Measurements from ENCODE around the gene C11orf65.
A peak's percentile ranks its signal among the peaks of the same experiment; 100 is the strongest.
"Not testable (repeated sequence)": the region's sequence is repeated elsewhere in the genome, so short reads cannot be mapped to it uniquely, and the experiment has no call there.

The C11orf65 gene

DNA sequence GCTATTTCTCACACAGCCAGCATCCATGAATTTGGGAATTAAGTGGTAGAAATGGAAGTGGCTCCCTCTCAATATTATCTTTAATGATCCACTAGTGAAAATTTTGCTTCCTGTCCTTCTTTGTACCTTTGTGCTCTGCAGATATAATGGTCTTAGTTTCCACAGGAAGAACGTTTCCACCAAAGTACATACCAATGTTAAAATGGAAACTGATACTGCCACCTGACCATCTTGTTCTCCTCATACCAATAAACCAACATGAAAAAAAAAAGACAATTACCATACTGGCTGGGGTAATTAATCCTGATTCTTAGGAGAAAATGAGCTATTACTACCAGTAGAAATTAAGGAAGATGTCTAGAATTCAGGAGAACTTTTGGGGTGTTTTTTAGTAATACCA is 32.3 kb downstream of the C11orf65 start:
- H3K4me1 Mint-ChIP-seq (ENCODE audit: low read depth in 2 of 2), result no peaks in the 10 kb centered on the region
- DNase-seq, result no peak
- H3K27ac Mint-ChIP-seq, result no peak overlapping the region

DNA sequence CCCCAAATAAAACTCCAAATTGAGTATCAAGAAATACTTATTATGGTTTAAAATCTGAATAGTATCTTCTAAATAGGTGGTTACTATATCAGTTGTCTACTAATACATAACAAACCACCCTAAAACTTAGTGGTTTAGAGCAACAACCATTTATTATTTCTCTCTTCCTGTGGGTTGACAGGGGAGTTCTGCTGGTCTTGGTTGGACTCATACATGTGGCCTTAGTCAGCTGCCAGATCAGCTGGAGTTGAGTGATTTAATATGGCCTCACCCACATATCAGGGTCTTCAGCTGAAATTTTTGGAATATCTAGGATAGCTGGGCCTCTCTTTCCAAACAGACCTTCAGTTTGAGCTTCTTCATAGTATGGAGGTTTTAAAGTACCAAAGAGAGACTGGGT is 34.5 kb downstream of the C11orf65 start:
- H3K36me3 Mint-ChIP-seq (ENCODE audit: insufficient read depth), result peaks cover 3% of the 10 kb centered on the region
- no peaks in the 10 kb centered on the region for H3K4me1 Mint-ChIP-seq (ENCODE audit: low read depth in 2 of 2)
- no peaks in the 10 kb centered on the region for H3K9me3 Mint-ChIP-seq
- peaks cover 0 to 29% of the 10 kb centered on the region in 2 donors for H3K27me3 Mint-ChIP-seq
- ATAC-seq (replicated peaks) (no peak), DNase-seq (no peak)
- no peak overlapping the region for H3K27ac Mint-ChIP-seq
- H3K4me3 Mint-ChIP-seq, result no peak overlapping the region

More for the DNA sequence above, 32.3 kb downstream of the C11orf65 start:
- no peaks in the 10 kb centered on the region for H3K9me3 Mint-ChIP-seq
- peaks cover 0 to 29% of the 10 kb centered on the region in 2 donors for H3K27me3 Mint-ChIP-seq
- no peak overlapping the region for H3K4me3 Mint-ChIP-seq
- H3K36me3 Mint-ChIP-seq (ENCODE audit: insufficient read depth), result peaks cover 3% of the 10 kb centered on the region
- no peak for ATAC-seq (replicated peaks)

DNA sequence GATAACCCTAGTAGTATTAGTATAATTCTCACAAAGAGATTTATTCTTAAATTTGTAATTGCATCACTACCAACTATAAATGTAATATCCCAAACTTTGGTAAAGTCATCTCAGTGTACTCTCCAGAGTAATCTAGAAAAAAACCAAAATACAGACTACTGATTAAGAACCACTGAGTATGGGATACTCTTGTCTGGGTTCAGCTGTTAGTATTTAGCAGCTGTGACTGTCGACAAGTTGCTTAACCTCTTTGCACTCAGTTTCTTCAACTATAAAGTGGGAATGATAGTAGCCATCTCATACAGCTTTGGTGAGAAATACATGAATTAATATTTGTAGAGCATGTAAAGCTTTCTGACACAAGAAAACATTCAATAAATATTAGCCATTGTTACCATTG is 35.3 kb downstream of the C11orf65 start:
- Mint-ChIP-seq H3K4me3 (no peak overlapping the region), H3K9me3 (no peaks in the 10 kb centered on the region), H3K27me3 (peaks cover 0 to 25% of the 10 kb centered on the region in 2 donors), H3K36me3 (ENCODE audit: insufficient read depth) (peaks cover 3% of the 10 kb centered on the region), H3K27ac (no peak overlapping the region), H3K4me1 (ENCODE audit: low read depth in 2 of 2) (no peaks in the 10 kb centered on the region)
- DNase-seq, result no peak
- no peak for ATAC-seq (replicated peaks)

DNA sequence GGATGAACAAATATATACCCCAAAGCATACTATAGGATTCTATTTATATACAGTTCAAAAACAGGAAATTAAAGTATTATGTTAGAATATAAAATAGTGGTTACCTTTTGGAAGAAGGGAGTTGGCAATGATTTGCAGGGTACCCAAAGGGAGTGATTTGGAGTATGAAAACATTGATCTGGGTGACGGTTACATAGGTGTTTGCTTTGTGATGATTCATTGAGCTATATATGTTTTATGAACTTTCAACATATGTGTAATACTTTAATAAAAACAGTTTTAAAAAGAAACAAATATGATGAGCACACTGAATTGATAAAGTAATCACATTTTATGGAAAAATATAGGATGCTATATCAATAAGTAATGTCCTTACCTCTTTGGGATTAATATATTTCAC is 36.0 kb downstream of the C11orf65 start:
- no peak overlapping the region for H3K4me3 Mint-ChIP-seq
- ATAC-seq (replicated peaks) (no peak), DNase-seq (no peak)
- peaks cover 3% of the 10 kb centered on the region for H3K36me3 Mint-ChIP-seq (ENCODE audit: insufficient read depth)
- H3K27ac Mint-ChIP-seq, result no peak overlapping the region
- H3K9me3 Mint-ChIP-seq, result no peaks in the 10 kb centered on the region
- no peaks in the 10 kb centered on the region for H3K4me1 Mint-ChIP-seq (ENCODE audit: low read depth in 2 of 2)
- H3K27me3 Mint-ChIP-seq, result peaks cover 0 to 19% of the 10 kb centered on the region in 2 donors

GRCh38 chr11:108417551-108417950 is 49.8 kb downstream of the C11orf65 start:
- not testable (repeated sequence) for H3K36me3 Mint-ChIP-seq (ENCODE audit: insufficient read depth); H3K27me3 Mint-ChIP-seq; H3K27ac Mint-ChIP-seq; H3K4me3 Mint-ChIP-seq; H3K4me1 Mint-ChIP-seq (ENCODE audit: low read depth in 2 of 2); ATAC-seq (replicated peaks); H3K9me3 Mint-ChIP-seq
- peak; percentile 20 to 41 (median 32) for DNase-seq

DNA sequence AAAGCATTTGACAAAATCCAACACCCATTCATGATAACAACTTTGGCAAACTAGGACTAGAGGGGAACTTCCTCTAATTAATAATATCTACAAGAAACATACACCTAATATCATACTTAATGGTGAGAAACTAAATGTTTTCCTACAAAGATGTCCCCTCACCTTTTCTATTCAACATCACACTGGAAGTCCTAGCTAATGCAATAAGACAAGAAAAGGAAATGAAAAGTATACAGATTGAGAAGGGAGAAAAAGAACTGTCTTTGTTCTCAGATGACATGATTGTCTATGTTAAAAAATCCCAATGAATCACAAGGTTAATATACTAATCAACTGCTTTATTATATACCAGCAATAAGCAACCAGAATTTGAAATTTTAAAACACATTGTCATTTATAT is 52.4 kb downstream of the C11orf65 start:
- no peak overlapping the region for H3K4me3 Mint-ChIP-seq
- no peaks in the 10 kb centered on the region for H3K4me1 Mint-ChIP-seq (ENCODE audit: low read depth in 2 of 2)
- H3K9me3 Mint-ChIP-seq, result no peaks in the 10 kb centered on the region
- no peak overlapping the region for H3K27ac Mint-ChIP-seq
- H3K27me3 Mint-ChIP-seq, result no peaks in the 10 kb centered on the region
- DNase-seq (no peak), ATAC-seq (replicated peaks) (no peak)
- no peaks in the 10 kb centered on the region for H3K36me3 Mint-ChIP-seq (ENCODE audit: insufficient read depth)

- no peaks in the 10 kb centered on the region for H3K4me1 Mint-ChIP-seq (ENCODE audit: low read depth in 2 of 2)
- H3K27ac Mint-ChIP-seq, result no peak overlapping the region
Measured at GRCh38 chr11:108405706-108406105, 61.6 kb downstream of the C11orf65 start.

GRCh38 chr11:108403052-108403451 is 64.3 kb downstream of the C11orf65 start:
- Mint-ChIP-seq H3K36me3 (ENCODE audit: insufficient read depth) (no peaks in the 10 kb centered on the region), H3K4me1 (ENCODE audit: low read depth in 2 of 2) (no peaks in the 10 kb centered on the region), H3K27ac (no peak overlapping the region), H3K9me3 (no peaks in the 10 kb centered on the region), H3K4me3 (no peak overlapping the region), H3K27me3 (no peaks in the 10 kb centered on the region)
- ATAC-seq (replicated peaks), result no peak
- no peak for DNase-seq

More at GRCh38 chr11:108405706-108406105, 61.6 kb downstream of the C11orf65 start:
- ATAC-seq (replicated peaks) (no peak), DNase-seq (no peak)
- no peaks in the 10 kb centered on the region for H3K9me3 Mint-ChIP-seq
- H3K4me3 Mint-ChIP-seq, result no peak overlapping the region
- no peaks in the 10 kb centered on the region for H3K36me3 Mint-ChIP-seq (ENCODE audit: insufficient read depth)
- H3K27me3 Mint-ChIP-seq, result peaks cover 0 to 8% of the 10 kb centered on the region in 2 donors

DNA sequence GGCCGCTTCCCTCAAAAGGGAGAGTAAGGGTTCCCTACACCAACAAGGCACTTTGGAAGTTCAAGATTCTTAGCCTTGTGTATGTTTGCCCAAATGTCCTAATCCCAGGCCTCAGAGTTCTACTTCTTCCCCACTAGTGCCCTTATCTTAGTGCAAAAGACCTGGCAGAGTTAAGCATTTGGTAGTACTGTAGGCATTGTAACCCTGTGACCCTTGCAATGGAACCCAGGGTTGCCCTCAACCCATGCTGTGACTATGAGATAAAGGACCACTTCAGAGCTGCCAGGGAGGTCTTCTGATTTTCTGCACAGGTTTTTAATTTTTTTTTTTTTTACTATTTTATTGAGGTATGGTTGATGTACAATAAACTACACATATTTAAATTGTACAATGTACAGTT is 65.1 kb downstream of the C11orf65 start:
- DNase-seq (no peak), ATAC-seq (replicated peaks) (no peak)
- no peak overlapping the region for H3K4me3 Mint-ChIP-seq
- no peaks in the 10 kb centered on the region for H3K4me1 Mint-ChIP-seq (ENCODE audit: low read depth in 2 of 2)
- H3K27me3 Mint-ChIP-seq, result no peaks in the 10 kb centered on the region
- no peak overlapping the region for H3K27ac Mint-ChIP-seq
- no peaks in the 10 kb centered on the region for H3K9me3 Mint-ChIP-seq
- H3K36me3 Mint-ChIP-seq (ENCODE audit: insufficient read depth), result no peaks in the 10 kb centered on the region

DNA sequence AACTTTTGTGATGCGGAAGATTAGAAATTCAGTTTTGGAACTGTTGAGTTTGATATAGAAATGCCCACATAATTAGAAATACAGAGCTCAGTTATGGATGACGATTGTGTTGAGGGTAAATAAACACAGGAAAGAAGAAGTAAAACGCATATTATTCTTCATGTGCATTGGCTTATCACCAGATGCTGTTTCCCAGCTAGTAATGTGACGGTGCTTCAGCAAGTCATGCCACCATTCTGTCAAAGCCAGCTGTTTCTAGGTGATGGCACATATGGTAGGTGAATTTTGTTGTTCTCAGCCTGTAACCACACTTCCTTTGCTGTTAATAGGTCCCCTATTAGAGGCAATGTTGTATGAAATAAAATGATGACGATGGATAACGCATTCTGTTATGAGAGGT is 68.9 kb downstream of the C11orf65 start:
- ATAC-seq (replicated peaks), result no peak
- no peaks in the 10 kb centered on the region for H3K36me3 Mint-ChIP-seq (ENCODE audit: insufficient read depth)
- no peaks in the 10 kb centered on the region for H3K27me3 Mint-ChIP-seq
- no peak for DNase-seq
- H3K4me1 Mint-ChIP-seq (ENCODE audit: low read depth in 2 of 2), result no peaks in the 10 kb centered on the region
- H3K9me3 Mint-ChIP-seq, result no peaks in the 10 kb centered on the region
- H3K4me3 Mint-ChIP-seq, result no peak overlapping the region
- H3K27ac Mint-ChIP-seq, result no peak overlapping the region

GRCh38 chr11:108396672-108397071 is 70.7 kb downstream of the C11orf65 start:
- not testable (repeated sequence) for H3K4me1 Mint-ChIP-seq (ENCODE audit: low read depth in 2 of 2); H3K36me3 Mint-ChIP-seq (ENCODE audit: insufficient read depth); H3K27me3 Mint-ChIP-seq; H3K9me3 Mint-ChIP-seq; H3K4me3 Mint-ChIP-seq; H3K27ac Mint-ChIP-seq; ATAC-seq (replicated peaks); DNase-seq

DNA sequence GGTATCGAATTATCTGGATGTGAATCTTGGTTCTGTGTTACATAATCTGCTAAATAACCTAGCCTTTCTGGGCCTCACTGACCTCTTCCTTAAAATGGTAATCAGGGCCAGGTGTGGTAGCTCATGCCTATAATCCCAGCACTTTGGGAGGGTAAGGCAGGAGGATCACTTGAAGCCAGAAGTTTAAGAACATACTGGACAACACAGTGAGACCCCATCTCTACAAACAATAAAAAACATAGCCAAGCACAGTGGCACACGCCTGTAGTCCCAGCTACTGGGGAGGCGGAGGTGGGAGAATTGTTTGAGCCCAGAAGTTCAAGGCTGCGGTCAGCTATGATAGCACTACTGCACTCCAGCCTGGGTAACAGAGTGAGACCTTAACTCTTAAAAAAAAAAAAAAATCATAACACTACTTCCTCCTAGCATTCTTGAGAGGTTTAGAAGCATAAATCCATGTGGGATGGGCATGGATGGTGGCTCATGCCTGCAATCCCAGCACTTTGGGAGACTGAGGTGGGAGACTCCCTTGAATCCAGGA is 72.5 kb downstream of the C11orf65 start:
- ATAC-seq (replicated peaks) (no peak), DNase-seq (no peak)
- no peaks in the 10 kb centered on the region for H3K36me3 Mint-ChIP-seq (ENCODE audit: insufficient read depth)
- H3K9me3 Mint-ChIP-seq, result no peaks in the 10 kb centered on the region
- H3K27ac Mint-ChIP-seq, result no peak overlapping the region
- no peaks in the 10 kb centered on the region for H3K4me1 Mint-ChIP-seq (ENCODE audit: low read depth in 2 of 2)
- no peaks in the 10 kb centered on the region for H3K27me3 Mint-ChIP-seq
- H3K4me3 Mint-ChIP-seq, result no peak overlapping the region

GRCh38 chr11:108393046-108393445 is 74.3 kb downstream of the C11orf65 start:
- H3K27me3 Mint-ChIP-seq, result no peaks in the 10 kb centered on the region
- no peaks in the 10 kb centered on the region for H3K9me3 Mint-ChIP-seq
- no peaks in the 10 kb centered on the region for H3K36me3 Mint-ChIP-seq (ENCODE audit: insufficient read depth)
- H3K4me3 Mint-ChIP-seq, result no peak overlapping the region
- no peak overlapping the region for H3K27ac Mint-ChIP-seq
- ATAC-seq (replicated peaks), result no peak
- no peaks in the 10 kb centered on the region for H3K4me1 Mint-ChIP-seq (ENCODE audit: low read depth in 2 of 2)
- DNase-seq, result no peak

- ATAC-seq (replicated peaks), result no peak
- Mint-ChIP-seq H3K36me3 (ENCODE audit: insufficient read depth) (no peaks in the 10 kb centered on the region), H3K9me3 (no peaks in the 10 kb centered on the region), H3K27ac (no peak overlapping the region), H3K4me3 (no peak overlapping the region), H3K4me1 (ENCODE audit: low read depth in 2 of 2) (no peaks in the 10 kb centered on the region), H3K27me3 (no peaks in the 10 kb centered on the region)
- DNase-seq, result no peak
Measured at GRCh38 chr11:108392353-108392752, 75.0 kb downstream of the C11orf65 start.

GRCh38 chr11:108388576-108388975 is 78.8 kb downstream of the C11orf65 start:
- Mint-ChIP-seq H3K9me3 (no peaks in the 10 kb centered on the region), H3K27ac (peak overlapping the region in 1 of 2 donors; percentile 3), H3K4me1 (ENCODE audit: low read depth in 2 of 2) (no peaks in the 10 kb centered on the region), H3K36me3 (ENCODE audit: insufficient read depth) (no peaks in the 10 kb centered on the region), H3K4me3 (no peak overlapping the region), H3K27me3 (no peaks in the 10 kb centered on the region)
- ATAC-seq (replicated peaks), result no peak
- DNase-seq, result no peak
